Measurements from ENCODE around the gene SDK1.
"Not testable (repeated sequence)": the region's sequence is repeated elsewhere in the genome, so short reads cannot be mapped to it uniquely, and the experiment has no call there.

The SDK1 gene

DNA sequence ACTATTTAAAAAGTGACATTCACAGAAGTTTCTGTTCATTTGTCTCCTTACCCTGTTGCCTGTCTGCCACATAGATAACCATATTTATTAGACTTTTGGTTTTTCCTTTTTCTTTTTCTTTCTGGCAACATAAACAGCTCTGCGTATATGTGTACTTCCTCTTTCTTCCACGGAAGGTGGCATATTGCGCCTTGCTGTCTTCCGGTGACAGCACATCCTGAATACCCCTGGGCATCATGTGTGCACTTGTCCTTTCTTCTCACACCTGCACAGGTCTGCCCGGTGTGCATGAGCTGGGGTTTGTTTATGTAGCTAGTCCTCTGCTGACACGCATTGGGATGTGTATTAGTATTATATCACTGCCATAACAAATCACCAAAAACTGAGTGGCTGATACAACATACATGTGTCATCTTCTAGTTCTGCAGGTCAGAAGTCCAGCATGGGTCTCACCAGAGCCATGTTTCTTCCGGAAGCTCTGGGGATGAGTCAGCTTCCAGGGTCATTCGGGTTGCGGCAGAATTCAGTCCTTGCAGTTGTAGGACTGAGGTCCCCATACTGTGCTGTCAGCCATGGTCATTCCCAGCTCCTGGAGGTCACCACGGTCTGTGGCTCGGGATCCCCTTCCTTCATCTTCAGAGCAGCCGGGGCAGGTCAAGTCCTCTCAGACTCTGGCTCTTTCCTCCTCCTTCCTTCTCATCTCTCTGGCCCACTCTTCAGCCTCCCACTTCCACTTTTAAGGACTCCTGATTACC lies 785.1 kb downstream of the SDK1 start:
- TF ChIP-seq, protein P1, sequence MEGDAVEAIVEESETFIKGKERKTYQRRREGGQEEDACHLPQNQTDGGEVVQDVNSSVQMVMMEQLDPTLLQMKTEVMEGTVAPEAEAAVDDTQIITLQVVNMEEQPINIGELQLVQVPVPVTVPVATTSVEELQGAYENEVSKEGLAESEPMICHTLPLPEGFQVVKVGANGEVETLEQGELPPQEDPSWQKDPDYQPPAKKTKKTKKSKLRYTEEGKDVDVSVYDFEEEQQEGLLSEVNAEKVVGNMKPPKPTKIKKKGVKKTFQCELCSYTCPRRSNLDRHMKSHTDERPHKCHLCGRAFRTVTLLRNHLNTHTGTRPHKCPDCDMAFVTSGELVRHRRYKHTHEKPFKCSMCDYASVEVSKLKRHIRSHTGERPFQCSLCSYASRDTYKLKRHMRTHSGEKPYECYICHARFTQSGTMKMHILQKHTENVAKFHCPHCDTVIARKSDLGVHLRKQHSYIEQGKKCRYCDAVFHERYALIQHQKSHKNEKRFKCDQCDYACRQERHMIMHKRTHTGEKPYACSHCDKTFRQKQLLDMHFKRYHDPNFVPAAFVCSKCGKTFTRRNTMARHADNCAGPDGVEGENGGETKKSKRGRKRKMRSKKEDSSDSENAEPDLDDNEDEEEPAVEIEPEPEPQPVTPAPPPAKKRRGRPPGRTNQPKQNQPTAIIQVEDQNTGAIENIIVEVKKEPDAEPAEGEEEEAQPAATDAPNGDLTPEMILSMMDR (IDR thresholded peaks at IDR 0.05; ENCODE audit: insufficient read depth, low read depth, low read length, missing control alignments): no peak
- no peak overlapping the region for H3K4me3 ChIP-seq (ENCODE audit: low read length)

DNA sequence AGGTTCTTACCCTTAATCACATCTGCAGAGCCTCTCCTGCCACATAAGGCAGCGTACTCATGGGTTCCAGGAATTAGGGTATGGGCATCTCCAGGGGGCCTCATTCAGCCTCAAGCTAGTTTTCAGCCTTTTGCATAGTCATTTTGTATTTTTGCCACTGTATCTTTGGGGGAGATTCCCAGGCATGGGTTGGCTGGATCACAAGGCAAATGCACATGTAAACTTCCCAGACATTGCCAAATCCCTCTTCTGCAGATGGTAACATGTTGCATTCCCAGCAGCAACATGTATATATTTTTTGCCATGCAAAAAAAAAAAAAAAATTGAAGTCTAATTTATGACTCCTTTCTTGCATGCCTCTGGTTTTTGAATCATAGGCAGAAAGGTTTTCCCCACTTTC lies 785.7 kb downstream of the SDK1 start:
- H3K4me3 ChIP-seq (ENCODE audit: low read length): no peak overlapping the region
- DNase-seq (ENCODE audit: low read depth): no peak
- TF ChIP-seq, protein P1 (IDR thresholded peaks at IDR 0.05; ENCODE audit: insufficient read depth, low read depth, low read length, missing control alignments): no peak

More for the DNA sequence above, 785.1 kb downstream of the SDK1 start:
- DNase-seq (ENCODE audit: low read depth): no peak

DNA sequence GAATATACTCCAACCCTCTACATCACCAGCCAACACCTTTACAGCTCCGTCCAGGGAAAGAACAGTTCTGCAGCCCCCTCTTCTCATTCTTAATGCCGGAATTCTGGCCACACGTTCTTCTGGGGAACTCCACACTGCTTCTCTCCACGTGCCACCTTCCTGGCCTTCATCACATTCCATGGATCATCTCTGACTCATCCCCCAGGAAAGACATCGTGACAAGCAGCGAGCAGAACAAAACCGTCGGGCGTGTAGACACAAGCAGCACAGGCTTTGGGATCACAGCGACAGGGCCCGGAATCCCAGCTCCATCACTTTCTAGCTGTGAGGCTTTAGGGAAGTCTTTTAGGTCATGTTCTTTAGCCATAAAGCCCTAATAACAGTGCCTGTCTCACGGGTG lies 790.7 kb downstream of the SDK1 start:
- TF ChIP-seq, protein P1 (IDR thresholded peaks at IDR 0.05; ENCODE audit: insufficient read depth, low read depth, low read length, missing control alignments): no peak
- H3K4me3 ChIP-seq (ENCODE audit: low read length): no peak overlapping the region
- peak; percentile 53 for DNase-seq (ENCODE audit: low read depth)

DNA sequence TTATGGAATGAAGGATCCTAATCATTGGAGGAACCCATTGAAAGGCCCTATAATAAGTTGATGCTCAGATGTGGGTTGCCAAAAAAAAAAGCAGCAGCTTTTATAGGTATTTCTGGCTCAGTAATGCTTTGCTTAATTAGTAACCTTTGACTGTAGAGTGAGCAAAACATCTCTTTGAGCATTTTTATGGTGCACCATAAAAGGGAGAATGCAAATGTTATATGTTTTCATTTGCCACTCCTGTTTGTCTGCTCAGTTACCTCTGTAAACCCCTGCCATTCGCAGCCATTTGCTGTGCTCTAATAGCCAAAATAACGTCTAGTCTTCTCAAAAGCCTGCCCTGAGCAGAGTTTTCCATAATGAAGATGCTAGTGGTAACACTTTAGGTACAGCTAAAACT lies 792.0 kb downstream of the SDK1 start:
- TF ChIP-seq, protein P1 (IDR thresholded peaks at IDR 0.05; ENCODE audit: insufficient read depth, low read depth, low read length, missing control alignments): no peak
- no peak for DNase-seq (ENCODE audit: low read depth)
- H3K4me3 ChIP-seq (ENCODE audit: low read length): no peak overlapping the region

DNA sequence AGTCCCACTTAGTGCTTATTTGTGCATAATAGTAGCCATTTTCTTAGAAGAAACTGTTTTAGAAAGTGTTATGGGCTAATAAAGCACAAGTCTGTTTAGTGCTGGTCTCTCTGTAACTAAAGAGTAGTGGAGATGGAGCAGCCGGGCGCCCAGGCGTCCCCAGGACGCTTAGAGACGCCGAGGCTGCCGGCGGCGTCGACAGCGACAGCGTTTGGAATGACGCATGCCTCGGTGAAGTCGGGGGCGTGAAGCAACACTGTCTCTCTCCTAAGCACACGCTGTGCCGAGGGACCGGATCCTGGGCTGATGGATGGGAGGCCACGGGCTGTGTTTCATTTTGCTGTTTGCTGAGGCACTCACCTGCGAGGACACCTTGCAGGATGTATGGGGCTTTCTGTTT lies 792.4 kb downstream of the SDK1 start:
- H3K4me3 ChIP-seq (ENCODE audit: low read length): no peak overlapping the region
- TF ChIP-seq, protein P1 (IDR thresholded peaks at IDR 0.05; ENCODE audit: insufficient read depth, low read depth, low read length, missing control alignments): no peak
- no peak for DNase-seq (ENCODE audit: low read depth)

DNA sequence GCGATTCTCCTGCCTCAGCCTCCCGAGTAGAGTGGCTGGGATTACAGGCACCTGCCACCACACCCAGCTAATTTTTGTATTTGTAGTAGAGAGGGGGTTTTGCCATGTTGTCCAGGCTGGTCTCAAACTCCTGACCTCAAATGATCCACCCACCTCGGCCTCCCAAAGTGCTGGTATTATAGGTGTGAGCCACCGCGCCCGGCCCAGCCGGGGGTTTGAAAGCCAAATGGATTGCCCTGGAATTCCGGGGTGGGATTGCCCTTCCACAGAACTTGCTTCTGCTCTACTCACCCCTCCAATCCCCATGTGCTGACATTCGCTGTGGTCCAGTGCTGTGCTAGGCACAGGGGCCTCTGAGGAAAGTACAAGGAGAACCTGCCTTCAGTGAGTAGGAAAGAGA lies 793.1 kb downstream of the SDK1 start:
- not testable (repeated sequence) for DNase-seq (ENCODE audit: low read depth); H3K4me3 ChIP-seq (ENCODE audit: low read length)

DNA sequence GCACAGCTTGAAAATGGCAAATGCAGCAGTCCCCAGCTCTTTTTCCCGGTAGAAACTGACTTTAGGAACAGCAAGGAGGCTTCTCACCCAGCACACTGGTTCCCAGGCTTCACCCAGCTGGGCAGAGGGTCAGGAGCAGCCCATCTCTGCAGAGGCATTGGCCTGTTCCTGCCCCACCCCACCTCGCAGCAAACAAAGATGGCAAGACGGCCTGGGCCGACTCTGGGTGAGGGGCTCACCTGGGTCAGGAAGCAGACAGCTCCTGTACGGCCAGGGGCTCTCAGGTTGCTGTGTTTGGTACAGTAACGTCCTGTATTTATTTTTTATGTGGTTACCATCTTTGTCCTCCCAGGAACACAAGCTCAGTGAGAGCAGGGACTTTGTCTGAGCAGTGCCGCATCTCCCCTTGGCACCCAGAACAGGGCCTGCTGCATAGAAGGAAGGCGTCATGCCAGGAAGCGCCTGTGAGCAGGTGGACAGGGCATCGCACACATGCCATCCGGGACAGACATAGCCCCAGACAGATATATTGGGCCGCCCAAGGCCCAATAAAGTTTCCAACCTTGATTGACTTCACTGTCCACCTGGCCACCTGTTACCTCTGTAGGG lies 796.1 kb downstream of the SDK1 start:
- no peak for DNase-seq (ENCODE audit: low read depth)
- H3K4me3 ChIP-seq (ENCODE audit: low read length): no peak overlapping the region
- TF ChIP-seq, protein P1 (IDR thresholded peaks at IDR 0.05; ENCODE audit: insufficient read depth, low read depth, low read length, missing control alignments): no peak
